Mesodermal cell (in vitro differentiated cells): ENCODE data around the gene GABRG3.
A peak's percentile ranks its signal among the peaks of the same experiment; 100 is the strongest.

Experiments
- H3K27ac ChIP-seq: 2 replicates; pipeline ENCODE4 v1.7.0; 2013; ENCODE audit warnings: mild to moderate bottlenecking, low read depth, low read length, moderate library complexity; ENCODE audit not compliant: severe bottlenecking
- H3K36me3 ChIP-seq: 2 replicates; pipeline ENCODE4 v1.7.1; 2013; ENCODE audit warnings: mild to moderate bottlenecking, low read length, moderate library complexity; ENCODE audit not compliant: control insufficient read depth, insufficient read depth
- H3K4me1 ChIP-seq: one replicate; pipeline ENCODE4 v1.7.1; 2013; ENCODE audit warnings: mild to moderate bottlenecking, low read length; ENCODE audit not compliant: insufficient read depth, control insufficient read depth, poor library complexity, severe bottlenecking
- H3K4me3 ChIP-seq: 2 replicates; pipeline ENCODE4 v1.7.0; 2013; ENCODE audit warnings: low read length, control low read depth, mild to moderate bottlenecking; ENCODE audit not compliant: insufficient read depth, poor library complexity, severe bottlenecking; ENCODE audit errors: extremely low read depth
- H3K9me3 ChIP-seq: 2 replicates; pipeline ENCODE4 v1.7.1; 2013; ENCODE audit warnings: mild to moderate bottlenecking, low read length, moderate library complexity; ENCODE audit not compliant: control insufficient read depth
- WGBS, 2 experiments: methylation state at CpG; one replicate each; pipeline ENCODE4 v1.1.5; 2013; ENCODE audit warnings: missing lambda C conversion rate in 2 of 2; ENCODE audit not compliant: insufficient coverage in 2 of 2; 5-methylcytosine and 5-hydroxymethylcytosine counted together

The GABRG3 gene

DNA sequence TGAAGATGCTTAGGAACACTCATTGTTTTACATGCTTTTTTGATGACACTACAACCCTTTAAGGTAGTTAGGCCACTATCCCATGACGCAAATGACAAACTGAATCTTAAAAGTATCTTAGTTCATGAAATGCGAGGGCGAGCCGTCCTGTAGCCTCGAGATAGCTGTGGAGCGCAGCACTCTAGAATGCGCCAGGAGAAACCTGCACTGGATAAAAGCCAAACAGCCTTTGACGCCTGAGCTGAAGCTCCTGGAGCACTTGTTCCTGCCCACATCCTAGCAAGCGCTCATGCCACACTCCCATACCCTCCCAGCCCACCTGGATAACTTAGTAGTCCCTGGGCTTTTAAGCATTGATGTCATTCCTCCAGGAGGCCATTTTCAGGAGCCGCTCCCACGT, 516.9 kb downstream of the GABRG3 start:
- H3K36me3 ChIP-seq, result no peaks in the 10 kb centered on the region
- 92 to 93% methylated on average over 9 to 10 of the region's 11 CpGs for WGBS, 2 experiments
- no peak overlapping the region for H3K4me3 ChIP-seq
- no peaks in the 10 kb centered on the region for H3K9me3 ChIP-seq
- no peak overlapping the region for H3K27ac ChIP-seq
- peaks cover 14% of the 10 kb centered on the region for H3K4me1 ChIP-seq

DNA sequence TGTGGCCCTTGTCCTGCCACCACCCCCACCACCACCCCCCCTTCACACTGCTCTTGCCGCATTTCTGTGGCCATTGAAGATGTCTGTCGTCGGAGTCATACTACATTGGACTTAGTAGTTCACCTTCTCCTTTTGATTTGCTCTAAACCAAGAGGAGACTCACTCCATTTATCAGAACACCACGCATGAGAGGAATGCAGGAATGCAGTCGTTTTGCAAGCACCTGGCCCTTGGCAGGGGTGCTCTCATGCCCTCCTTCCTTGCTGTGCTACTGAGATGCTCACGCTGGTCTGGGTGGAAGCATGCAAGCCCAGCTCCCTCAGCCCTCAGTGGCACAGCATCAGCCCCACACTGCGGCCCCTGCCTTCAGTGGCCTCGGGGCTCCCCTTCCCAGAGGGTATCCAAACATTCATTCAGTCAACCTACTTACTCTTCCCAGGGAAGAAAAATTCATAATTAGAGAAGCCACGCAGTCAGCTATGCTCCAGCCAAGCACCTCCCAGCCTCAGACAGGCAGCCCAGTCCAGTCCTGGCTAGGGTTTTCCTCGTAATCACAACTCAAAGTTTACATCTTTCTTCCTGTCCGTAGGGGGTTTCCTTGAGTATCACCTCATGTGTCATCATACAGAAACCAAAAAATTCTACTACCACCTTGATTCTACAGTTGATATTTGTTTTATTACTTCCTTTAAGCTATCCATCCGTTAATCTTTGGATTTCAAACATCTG, 520.0 kb downstream of the GABRG3 start:
- 80 to 81% methylated on average over 6 to 9 of the region's 12 CpGs for WGBS, 2 experiments
- Histone ChIP-seq H3K4me3 (no peak overlapping the region), H3K4me1 (peaks cover 14% of the 10 kb centered on the region), H3K27ac (no peak overlapping the region), H3K9me3 (no peaks in the 10 kb centered on the region), H3K36me3 (no peaks in the 10 kb centered on the region)

DNA sequence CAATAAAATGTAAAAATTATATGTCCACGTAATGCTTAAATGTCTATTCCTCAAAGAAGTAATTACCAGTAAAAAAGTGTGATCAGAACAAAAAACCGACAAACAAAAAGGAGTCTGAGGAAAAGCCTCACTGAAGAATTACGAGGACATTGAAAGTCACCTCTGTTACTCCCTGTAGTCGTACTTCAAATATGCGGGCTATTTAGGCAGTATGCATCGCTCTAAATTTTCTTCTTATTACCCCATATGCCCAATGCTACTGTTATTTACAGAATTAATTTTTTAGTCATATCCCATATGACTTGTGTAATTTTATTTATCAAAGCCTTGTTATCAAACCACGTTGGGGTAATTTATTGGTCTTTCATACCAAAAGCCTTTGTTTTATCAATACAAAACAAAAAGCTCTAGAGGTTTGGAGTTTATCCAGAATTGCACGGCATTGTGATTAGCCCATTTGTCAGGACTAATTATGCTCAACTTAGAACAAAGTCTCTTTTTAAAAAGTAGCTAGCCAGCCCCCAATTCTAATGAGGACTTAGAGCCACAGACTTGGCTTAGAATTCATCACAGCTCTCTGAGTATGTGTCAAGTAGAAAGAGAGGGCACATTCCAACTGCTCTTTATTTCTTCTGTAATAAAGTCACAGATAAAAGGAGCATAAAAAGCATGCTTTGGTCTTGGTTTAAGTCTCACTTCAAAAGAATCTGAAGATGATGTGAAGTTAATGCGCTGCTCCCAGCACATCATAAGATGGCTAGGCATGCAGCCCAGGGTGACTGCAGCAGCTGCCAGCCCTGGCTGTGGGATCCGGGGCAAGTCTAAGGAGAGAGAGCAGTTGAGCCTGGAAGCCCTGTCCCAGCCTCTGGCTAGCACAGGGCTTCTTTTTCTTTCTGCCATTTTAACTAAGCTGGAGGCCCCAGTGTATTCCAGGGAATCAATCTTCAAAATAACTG, 521.0 kb downstream of the GABRG3 start:
- peaks cover 23% of the 10 kb centered on the region for H3K4me1 ChIP-seq
- 78 to 100% methylated on average over 3 to 5 of the region's 10 CpGs for WGBS, 2 experiments
- no peak overlapping the region for H3K4me3 ChIP-seq
- H3K36me3 ChIP-seq, result no peaks in the 10 kb centered on the region
- H3K27ac ChIP-seq, result peak overlapping the region; percentile 33
- H3K9me3 ChIP-seq, result no peaks in the 10 kb centered on the region

DNA sequence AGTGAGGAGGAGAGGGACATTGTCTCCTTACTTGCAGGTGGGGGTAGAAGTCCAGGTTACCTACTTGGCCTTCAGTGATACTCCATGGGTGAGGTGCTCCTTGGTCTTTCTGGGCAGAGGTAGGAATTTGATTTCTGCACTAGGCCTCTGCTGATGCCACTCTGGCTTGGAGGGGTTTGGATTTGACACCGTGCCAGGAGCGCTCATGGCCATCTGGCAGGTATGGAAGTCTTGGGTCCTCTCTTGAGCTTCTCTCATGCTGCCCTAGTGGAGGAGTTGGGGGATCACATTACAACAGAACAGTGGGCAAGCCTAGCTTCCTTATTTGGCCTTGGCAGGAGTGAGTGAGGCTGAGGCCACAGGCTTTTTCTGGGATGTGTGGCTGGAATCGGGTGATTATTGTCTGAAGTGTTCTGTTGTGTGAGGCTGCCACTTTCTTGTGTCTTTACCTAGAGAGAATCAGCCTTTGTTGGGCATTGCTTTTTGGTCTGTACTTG, 525.0 kb downstream of the GABRG3 start:
- Histone ChIP-seq H3K4me3 (no peak overlapping the region), H3K27ac (no peak overlapping the region), H3K9me3 (no peaks in the 10 kb centered on the region), H3K4me1 (peaks cover 20% of the 10 kb centered on the region), H3K36me3 (no peaks in the 10 kb centered on the region)
- WGBS, 2 experiments, result 50 to 75% methylated on average over 1 to 2 of the region's 3 CpGs

DNA sequence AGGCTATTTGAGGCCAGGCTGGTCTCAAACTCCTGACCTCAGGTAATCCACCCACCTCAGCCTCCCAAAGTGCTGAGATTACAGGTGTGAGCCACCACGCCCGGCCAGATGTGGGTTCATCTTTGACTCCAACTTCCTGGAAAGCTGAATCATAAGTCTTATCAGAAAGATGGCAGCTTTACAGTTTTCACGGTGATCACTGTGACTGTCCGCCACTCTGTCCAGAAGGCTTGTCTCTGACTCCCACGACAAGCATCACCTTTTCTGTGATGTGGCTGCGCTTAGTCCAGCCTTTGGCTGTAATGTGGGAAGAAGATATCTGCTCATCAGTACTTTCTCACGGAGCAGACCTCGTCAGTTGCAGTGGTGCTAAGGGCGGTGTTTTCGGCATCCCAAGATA, 527.7 kb downstream of the GABRG3 start:
- Histone ChIP-seq H3K9me3 (no peaks in the 10 kb centered on the region), H3K4me3 (no peak overlapping the region), H3K27ac (no peak overlapping the region), H3K36me3 (no peaks in the 10 kb centered on the region), H3K4me1 (peaks cover 9% of the 10 kb centered on the region)
- 92 to 93% methylated on average over 5 to 6 of the region's 10 CpGs for WGBS, 2 experiments

DNA sequence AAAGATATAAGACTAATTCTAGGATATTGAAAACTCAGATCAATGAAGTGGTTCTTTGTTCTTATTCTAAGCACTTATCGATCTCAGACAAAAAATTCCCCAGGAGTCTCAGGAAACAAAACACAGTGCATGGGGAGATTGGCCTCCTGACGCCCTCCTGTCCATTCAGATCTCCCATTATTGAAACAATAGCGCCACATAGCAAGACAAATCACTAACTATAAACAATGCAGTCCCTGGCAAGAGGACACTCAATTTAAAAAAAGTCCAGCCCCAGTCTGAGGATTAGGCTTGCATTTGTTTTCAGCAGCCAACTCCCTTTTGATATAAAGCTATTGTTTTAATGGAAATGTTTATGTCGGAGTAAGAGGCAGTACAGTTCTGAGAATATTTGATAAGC, 528.2 kb downstream of the GABRG3 start:
- WGBS, 2 experiments, result 83 to 84% methylated on average over 1 to 3 of the region's 4 CpGs
- no peaks in the 10 kb centered on the region for H3K36me3 ChIP-seq
- H3K4me1 ChIP-seq, result peaks cover 9% of the 10 kb centered on the region
- H3K9me3 ChIP-seq, result no peaks in the 10 kb centered on the region
- no peak overlapping the region for H3K27ac ChIP-seq
- H3K4me3 ChIP-seq, result no peak overlapping the region

DNA sequence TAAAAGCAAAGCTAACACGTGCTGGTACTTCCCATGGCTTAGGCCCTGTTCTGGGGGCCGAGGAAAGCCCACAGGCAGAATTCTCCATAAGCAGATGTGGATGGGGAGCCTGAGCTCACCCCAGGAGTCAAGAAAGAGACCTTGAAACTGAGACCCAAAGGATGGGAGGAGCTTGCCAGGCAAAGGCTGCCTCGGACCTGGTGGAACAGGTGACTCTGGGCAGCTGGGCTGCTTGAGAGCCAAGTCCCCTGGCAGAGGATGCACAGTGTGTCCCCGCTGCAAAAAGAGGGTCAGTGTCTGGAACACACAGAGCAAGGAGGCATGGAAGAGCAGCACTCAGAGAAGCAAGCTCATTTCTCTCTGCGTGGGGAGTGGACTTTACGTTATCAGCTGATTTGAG, 528.7 kb downstream of the GABRG3 start:
- WGBS, 2 experiments, result 69 to 72% methylated on average over 6 of the region's 6 CpGs

DNA sequence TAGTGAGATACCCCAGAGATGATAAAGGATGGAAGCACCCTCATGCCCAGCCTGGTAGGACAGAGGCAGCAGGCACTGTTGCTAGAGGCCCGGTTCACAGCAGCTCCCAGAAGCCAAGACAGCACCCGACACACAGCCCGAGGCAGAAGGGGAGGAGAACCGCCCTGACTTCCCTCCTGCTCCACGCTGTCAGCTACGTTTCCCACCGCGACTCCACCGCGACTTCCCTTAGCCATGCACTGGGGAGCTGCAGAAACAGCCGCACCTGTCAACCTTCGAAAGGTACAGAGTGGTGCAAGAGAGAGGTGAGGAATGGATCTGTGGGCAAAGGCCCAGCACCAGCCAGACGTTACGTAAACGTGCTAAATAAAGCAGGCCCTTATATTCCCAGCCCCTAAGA, 529.2 kb downstream of the GABRG3 start:
- H3K36me3 ChIP-seq, result no peaks in the 10 kb centered on the region
- H3K4me1 ChIP-seq, result peaks cover 9% of the 10 kb centered on the region
- H3K4me3 ChIP-seq, result no peak overlapping the region
- no peak overlapping the region for H3K27ac ChIP-seq
- 84 to 89% methylated on average over 5 to 15 of the region's 15 CpGs for WGBS, 2 experiments
- no peaks in the 10 kb centered on the region for H3K9me3 ChIP-seq

More for the DNA sequence above, 528.7 kb downstream of the GABRG3 start:
- Histone ChIP-seq H3K4me3 (no peak overlapping the region), H3K36me3 (no peaks in the 10 kb centered on the region), H3K27ac (no peak overlapping the region), H3K4me1 (peaks cover 9% of the 10 kb centered on the region), H3K9me3 (no peaks in the 10 kb centered on the region)

DNA sequence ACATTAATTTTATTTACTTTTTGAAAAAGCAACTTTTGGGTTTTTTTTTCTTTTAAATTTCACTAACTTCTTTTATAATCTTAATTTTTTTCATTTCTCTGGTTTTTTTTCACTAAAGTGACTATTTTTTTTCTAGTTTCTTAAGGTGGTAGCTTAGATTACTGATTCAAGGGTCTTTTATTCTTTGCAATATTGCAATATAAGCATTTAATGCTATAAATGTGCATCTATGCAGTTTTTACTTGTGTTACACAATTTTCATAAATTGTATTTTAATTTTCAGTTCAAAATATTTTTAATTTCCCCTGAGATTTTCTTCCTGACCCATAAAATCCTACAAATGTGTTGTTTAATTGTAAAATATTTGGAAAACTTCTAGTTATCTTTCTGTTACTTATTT, 535.8 kb downstream of the GABRG3 start:
- H3K36me3 ChIP-seq, result no peaks in the 10 kb centered on the region
- no peak overlapping the region for H3K4me3 ChIP-seq
- H3K4me1 ChIP-seq, result no peaks in the 10 kb centered on the region
- H3K9me3 ChIP-seq, result peaks cover 4% of the 10 kb centered on the region
- H3K27ac ChIP-seq, result no peak overlapping the region

DNA sequence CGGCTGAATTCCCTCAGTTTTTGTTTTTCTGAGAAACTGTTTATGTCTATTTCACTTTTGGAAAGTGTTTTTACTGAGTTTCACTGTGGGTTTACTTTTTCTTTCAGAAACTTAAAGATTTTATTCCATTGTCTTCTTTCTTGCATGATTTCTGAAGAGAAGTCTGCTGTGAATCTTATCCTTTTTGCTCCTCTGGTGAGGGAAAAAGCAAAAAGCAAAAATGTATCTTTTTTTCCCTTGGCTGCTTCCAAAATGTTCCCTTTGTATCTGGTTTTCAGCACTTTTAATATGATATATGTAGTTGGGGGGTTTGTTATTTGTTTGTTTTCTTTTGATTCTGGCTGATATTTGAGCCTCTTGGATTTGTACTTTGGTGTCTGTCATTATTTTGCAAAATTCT, 538.0 kb downstream of the GABRG3 start:
- no peak overlapping the region for H3K27ac ChIP-seq
- peaks cover 4% of the 10 kb centered on the region for H3K9me3 ChIP-seq
- no CpG with 5 or more reads among the region's 1 CpG for WGBS, 2 experiments
- H3K4me1 ChIP-seq, result no peaks in the 10 kb centered on the region
- no peak overlapping the region for H3K4me3 ChIP-seq
- H3K36me3 ChIP-seq, result no peaks in the 10 kb centered on the region
